Adrenal gland (tissue), 12 donors: Measurements from ENCODE around the gene FEM1B. TPM values are rescaled to one million over a fixed set of nuclear protein-coding genes. Genes with fewer than 3 reads are reported as not detected.

Source experiments
- DNase-seq, 7 donors: peaks; one replicate each; pipeline ENCODE4 v3.0.0-alpha.2; 2019 to 2020
- H3K27ac ChIP-seq, 5 donors: fragments of 200-600 bp; sonication (generic) in 4 of 5; 1 replicate in 3 of 5; 2 replicates in 2 of 5; pipeline versions ENCODE4 v1.5.1 to v1.8.0; 2016 to 2020; ENCODE audit warnings: mild to moderate bottlenecking in 1 of 5
- H3K27me3 ChIP-seq: fragments of 200-600 bp; 2 replicates; pipeline ENCODE4 v1.8.0; 2021
- H3K36me3 ChIP-seq, 2 donors: fragments of 200-600 bp; replicated peaks in 1 of 2; 1 replicate in 1 of 2; 2 replicates in 1 of 2; pipeline versions ENCODE4 v1.5.1 to v1.8.0; 2018 to 2022
- H3K4me1 ChIP-seq, 2 donors: fragments of 200-600 bp; replicated peaks in 1 of 2; 1 replicate in 1 of 2; 2 replicates in 1 of 2; pipeline versions ENCODE4 v1.5.1 to v1.8.0; 2018 to 2021
- H3K4me3 ChIP-seq, 4 donors: fragments of 200-600 bp; sonication (generic) in 3 of 4; one replicate each; pipeline ENCODE4 v1.5.1; 2016 to 2018
- H3K9me3 ChIP-seq, 3 donors: fragments of 200-600 bp; sonication (generic) in 1 of 3; replicated peaks in 1 of 3; 1 replicate in 2 of 3; 2 replicates in 1 of 3; pipeline versions ENCODE4 v1.5.1 to v1.8.0; 2016 to 2021
- POLR2A ChIP-seq, 2 donors: fragments of 450-650 bp; IDR thresholded peaks; one replicate each; pipeline ENCODE4 v1.6.1; 2017; ENCODE audit warnings: antibody characterized with exemption in 2 of 2, mild to moderate bottlenecking in 2 of 2, moderate library complexity in 1 of 2
- WGBS, 4 donors: extraction: QIAGEN DNeasy Blood & Tissue Kit in 2 of 4; methylation state at CpG; one replicate each; pipeline versions ENCODE4 v1.1.5 to v1.1.7; 2013 to 2017; 5-methylcytosine and 5-hydroxymethylcytosine counted together
- intact Hi-C, 2 donors: fragments of 100-400 bp; cut with DNase I; formaldehyde crosslinking; loops; one replicate each; pipeline versions ENCODE4 v1.14.1 to v1.15.0; 2022 to 2023
- polyA plus RNA-seq, 3 donors: library from polyadenylated mRNA; stranded (reverse); fragments of 200-250 nt in 2 of 3; fragments of 350-450 nt in 1 of 3; fragmentation: Illumina TruSeq in 1 of 3; extraction: RNeasy Lipid Tissue Mini Kit (QIAGEN cat#74804) in 1 of 3; gene quantifications; one replicate each; pipeline ENCODE4 v1.2.3, GENCODE V29; 2013 to 2014
- total RNA-seq, 9 donors: library from RNA; depleted of rRNA in 4 of 9; stranded (reverse); fragments of >200 nt in 4 of 9; fragments of 120-200 nt in 1 of 9; fragmentation: NEBNext Ultra II Directional in 1 of 9; extraction: Animal tissue kit (Norgen Biotek cat#: 25700) in 1 of 9; gene quantifications; one replicate each; pipeline versions ENCODE4 v1.1.0 to v1.2.4, GENCODE V29; 2013 to 2023
- TF ChIP-seq, protein P1 (sequence below), 6 experiments: fragments of 450-650 bp in 4 of 6; fragments of 200-600 bp in 2 of 6; sonication (generic) in 1 of 6; IDR thresholded peaks; 1 replicate in 5 of 6; 2 replicates in 1 of 6; pipeline versions ENCODE4 v1.5.1 to v1.8.0; 2016 to 2021; ENCODE audit warnings: antibody characterized with exemption in 6 of 6, mild to moderate bottlenecking in 2 of 6, moderate library complexity in 1 of 6
- donor health status: healthy with polysubstance abuse.
- donor health status: Bipolar disorder and iron deficiency.
- donor health status: DM: yes; HTN: yes; CAD: no.
- donor health status: DM: no; HTN: no; CAD: no.
- donor health status: DM: no; HTN: no; CAD: no.
- donor health status: DM: yes; HTN: yes; CAD: no.

FEM1B gene
- total and polyA plus RNA-seq, 12 donors = 7.0 to 61.5 (median 42.7) TPM

DNA sequence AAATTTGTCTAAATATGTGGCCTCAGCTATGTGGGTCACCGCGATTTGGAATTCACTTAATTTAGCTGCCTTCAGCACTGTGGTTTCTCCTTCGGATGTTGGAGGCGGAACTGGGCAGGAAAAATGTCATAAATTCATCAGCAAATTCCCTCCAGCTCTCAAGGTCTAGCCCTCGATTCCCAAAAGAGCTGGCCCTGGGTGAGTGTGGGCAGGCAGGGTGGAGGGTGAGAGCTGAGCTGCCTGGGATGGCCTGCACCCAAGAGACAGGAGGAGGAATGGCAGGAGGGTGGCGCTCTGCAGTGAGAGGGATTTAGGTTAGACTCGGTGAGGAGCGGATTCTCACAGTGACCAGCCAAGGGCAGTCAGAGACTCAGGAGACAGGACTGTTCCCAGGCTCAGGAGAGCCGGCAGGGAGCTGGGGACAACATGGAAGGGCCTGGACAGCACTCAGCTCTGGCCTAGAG, 57.1 kb downstream of the FEM1B start:
- Histone ChIP-seq H3K27ac (peak overlapping the region in 4 of 5 donors; percentile 33 to 84 (median 68)), H3K27me3 (no peaks in the 10 kb centered on the region), H3K36me3 (no peaks in the 10 kb centered on the region), H3K9me3 (no peaks in the 10 kb centered on the region), H3K4me3 (no peak overlapping the region), H3K4me1 (peaks cover 26 to 36% of the 10 kb centered on the region in 2 donors)
- TF ChIP-seq, protein P1, sequence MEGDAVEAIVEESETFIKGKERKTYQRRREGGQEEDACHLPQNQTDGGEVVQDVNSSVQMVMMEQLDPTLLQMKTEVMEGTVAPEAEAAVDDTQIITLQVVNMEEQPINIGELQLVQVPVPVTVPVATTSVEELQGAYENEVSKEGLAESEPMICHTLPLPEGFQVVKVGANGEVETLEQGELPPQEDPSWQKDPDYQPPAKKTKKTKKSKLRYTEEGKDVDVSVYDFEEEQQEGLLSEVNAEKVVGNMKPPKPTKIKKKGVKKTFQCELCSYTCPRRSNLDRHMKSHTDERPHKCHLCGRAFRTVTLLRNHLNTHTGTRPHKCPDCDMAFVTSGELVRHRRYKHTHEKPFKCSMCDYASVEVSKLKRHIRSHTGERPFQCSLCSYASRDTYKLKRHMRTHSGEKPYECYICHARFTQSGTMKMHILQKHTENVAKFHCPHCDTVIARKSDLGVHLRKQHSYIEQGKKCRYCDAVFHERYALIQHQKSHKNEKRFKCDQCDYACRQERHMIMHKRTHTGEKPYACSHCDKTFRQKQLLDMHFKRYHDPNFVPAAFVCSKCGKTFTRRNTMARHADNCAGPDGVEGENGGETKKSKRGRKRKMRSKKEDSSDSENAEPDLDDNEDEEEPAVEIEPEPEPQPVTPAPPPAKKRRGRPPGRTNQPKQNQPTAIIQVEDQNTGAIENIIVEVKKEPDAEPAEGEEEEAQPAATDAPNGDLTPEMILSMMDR (IDR thresholded peaks at IDR 0.05) = peak in 2 of 6 experiments; percentile 9 to 11
- TF ChIP-seq POLR2A (IDR thresholded peaks at IDR 0.05) = no peak
- DNase-seq = peak; percentile 40 to 75 (median 66)
- WGBS, 4 donors = 26 to 37% (median 29%) methylated on average over 9 of the region's 9 CpGs
- intact Hi-C loops = no loop called here

- no peak for TF ChIP-seq POLR2A (IDR thresholded peaks at IDR 0.05)
- TF ChIP-seq, protein P1 (IDR thresholded peaks at IDR 0.05) = no peak
- no peaks in the 10 kb centered on the region for H3K27me3 ChIP-seq
- no peak overlapping the region for H3K4me3 ChIP-seq
- WGBS, 4 donors = 73 to 100% (median 97%) methylated on average over 1 of the region's 1 CpG
- H3K36me3 ChIP-seq = no peaks in the 10 kb centered on the region
- H3K4me1 ChIP-seq = peaks cover 26 to 36% of the 10 kb centered on the region in 2 donors
- no peaks in the 10 kb centered on the region for H3K9me3 ChIP-seq
- DNase-seq = peak; percentile 72 to 86 (median 81)
- intact Hi-C loops = no loop called here
- H3K27ac ChIP-seq = peak overlapping the region in 4 of 5 donors; percentile 33 to 84 (median 68)
Measured at GRCh38 chr15:68335251-68335650, 57.7 kb downstream of the FEM1B start.

- WGBS, 4 donors = 70 to 91% (median 82%) methylated on average over 3 to 14 of the region's 14 CpGs
- no peaks in the 10 kb centered on the region for H3K36me3 ChIP-seq
- H3K27ac ChIP-seq = peak overlapping the region in 2 of 5 donors; percentile 71 to 84
Measured at GRCh38 chr15:68335655-68336054, 58.1 kb downstream of the FEM1B start.

DNA sequence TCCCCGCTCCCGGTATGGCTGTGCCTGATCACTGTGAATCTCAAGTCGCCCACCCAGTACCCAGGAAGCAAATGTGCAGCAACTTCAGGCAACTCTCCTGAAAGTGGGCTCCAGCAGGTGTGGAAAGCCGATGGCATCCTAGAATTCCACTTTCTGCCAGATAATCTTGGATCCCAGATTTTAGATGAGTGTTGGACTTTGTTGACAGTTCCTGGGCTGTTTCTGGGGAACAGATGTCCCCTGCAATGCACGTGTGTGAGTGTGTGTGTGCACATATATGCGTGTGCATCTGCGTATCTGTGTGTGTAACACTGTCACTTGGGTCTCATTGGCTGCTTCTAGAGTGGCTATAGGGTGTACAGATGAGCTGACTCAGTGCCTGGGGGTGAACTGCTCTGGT, 59.0 kb downstream of the FEM1B start:
- Histone ChIP-seq H3K36me3 (no peaks in the 10 kb centered on the region), H3K27ac (peak overlapping the region in 1 of 5 donors; percentile 1), H3K4me3 (no peak overlapping the region), H3K4me1 (peaks cover 33 to 44% of the 10 kb centered on the region in 2 donors), H3K27me3 (no peaks in the 10 kb centered on the region), H3K9me3 (no peaks in the 10 kb centered on the region)
- no peak for DNase-seq
- WGBS, 4 donors = 89 to 97% (median 92%) methylated on average over 5 to 7 of the region's 7 CpGs
- intact Hi-C loops = no loop called here
- TF ChIP-seq, protein P1 (IDR thresholded peaks at IDR 0.05) = no peak
- no peak for TF ChIP-seq POLR2A (IDR thresholded peaks at IDR 0.05)

More at GRCh38 chr15:68335655-68336054, 58.1 kb downstream of the FEM1B start:
- Histone ChIP-seq H3K4me3 (no peak overlapping the region), H3K4me1 (peaks cover 26 to 36% of the 10 kb centered on the region in 2 donors), H3K9me3 (no peaks in the 10 kb centered on the region), H3K27me3 (no peaks in the 10 kb centered on the region)
- TF ChIP-seq, protein P1 (IDR thresholded peaks at IDR 0.05) = no peak
- TF ChIP-seq POLR2A (IDR thresholded peaks at IDR 0.05) = no peak
- DNase-seq = peak in 3 of 7 donors; percentile 43 to 46 (median 46)
- intact Hi-C loops = no loop called here
